Tibial artery (tissue), 4 donors: ENCODE results near the gene MAL.

Source experiments
- DNase-seq, 2 donors: peaks; one replicate each; pipeline ENCODE4 v3.0.0-alpha.2; 2019
- H3K27ac ChIP-seq, 2 donors: fragments of 200-600 bp; sonication (generic) in 1 of 2; 1 replicate in 1 of 2; 2 replicates in 1 of 2; pipeline ENCODE4 v1.5.1; 2018 to 2019; ENCODE audit warnings: mild to moderate bottlenecking in 1 of 2
- H3K27me3 ChIP-seq, 2 donors: fragments of 200-600 bp; sonication (generic) in 1 of 2; one replicate each; pipeline versions ENCODE4 v1.5.1 to v1.6.0; 2016 to 2019
- H3K36me3 ChIP-seq, 3 donors: fragments of 200-600 bp; sonication (generic) in 2 of 3; one replicate each; pipeline ENCODE4 v1.5.1; 2016 to 2019; ENCODE audit warnings: mild to moderate bottlenecking in 2 of 3
- H3K4me1 ChIP-seq, 4 donors: fragments of 200-600 bp; sonication (generic) in 2 of 4; 1 replicate in 3 of 4; 2 replicates in 1 of 4; pipeline ENCODE4 v1.5.1; 2016 to 2019
- H3K4me3 ChIP-seq, 2 donors: fragments of 200-600 bp; sonication (generic) in 1 of 2; 1 replicate in 1 of 2; 2 replicates in 1 of 2; pipeline ENCODE4 v1.5.1; 2018 to 2019; ENCODE audit warnings: mild to moderate bottlenecking in 2 of 2
- H3K9me3 ChIP-seq, 3 donors: fragments of 200-600 bp; sonication (generic) in 1 of 3; one replicate each; pipeline ENCODE4 v1.5.1; 2016 to 2019
- intact Hi-C: fragments of 100-400 bp; cut with DNase I; formaldehyde crosslinking; loops from one replicate; pipeline ENCODE4 v1.15.0; 2023; ENCODE audit warnings: low total_unique reads
- TF ChIP-seq, protein P1 (sequence below), 2 experiments: fragments of 200-600 bp in 1 of 2; fragments of 450-650 bp in 1 of 2; IDR thresholded peaks; one replicate each; pipeline ENCODE4 v1.5.1; 2017 to 2019; ENCODE audit warnings: antibody characterized with exemption in 2 of 2, mild to moderate bottlenecking in 1 of 2, moderate library complexity in 1 of 2

The MAL gene

DNA sequence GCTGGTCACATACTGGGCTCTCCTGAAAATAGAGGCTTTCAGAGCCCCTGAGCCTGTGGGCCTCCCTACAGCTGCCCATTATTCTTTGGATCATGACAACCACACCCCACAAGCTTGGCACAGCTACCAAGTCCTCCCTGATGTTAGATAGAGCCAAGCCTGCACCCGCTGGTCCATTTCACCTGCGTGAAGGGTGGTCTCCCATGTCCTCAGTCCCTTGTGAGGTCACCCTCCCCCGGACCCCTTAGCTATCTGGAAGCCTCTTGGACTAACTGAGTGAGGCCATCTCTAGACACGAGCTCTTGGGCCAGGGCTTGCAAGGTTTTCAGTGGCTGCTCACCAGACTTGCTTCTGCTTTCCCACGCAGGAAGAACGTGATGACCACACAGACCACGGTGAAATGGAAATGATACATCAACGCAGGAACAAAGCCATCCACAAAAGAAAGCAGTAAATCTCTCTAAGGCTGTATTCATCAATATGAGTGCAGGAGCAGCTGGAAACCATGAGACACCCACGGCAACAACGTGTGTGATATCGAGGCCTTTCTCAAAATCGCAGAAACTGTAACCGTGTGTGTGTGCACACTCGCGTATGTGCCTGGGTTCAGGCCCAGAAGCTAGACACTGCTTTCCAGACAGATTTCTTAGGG is 10.1 kb upstream of the MAL start:
- H3K36me3 ChIP-seq, result no peaks in the 10 kb centered on the region
- peaks cover 0 to 3% (median 0%) of the 10 kb centered on the region in 4 donors for H3K4me1 ChIP-seq
- intact Hi-C loops, result no loop called here
- TF ChIP-seq, protein P1, sequence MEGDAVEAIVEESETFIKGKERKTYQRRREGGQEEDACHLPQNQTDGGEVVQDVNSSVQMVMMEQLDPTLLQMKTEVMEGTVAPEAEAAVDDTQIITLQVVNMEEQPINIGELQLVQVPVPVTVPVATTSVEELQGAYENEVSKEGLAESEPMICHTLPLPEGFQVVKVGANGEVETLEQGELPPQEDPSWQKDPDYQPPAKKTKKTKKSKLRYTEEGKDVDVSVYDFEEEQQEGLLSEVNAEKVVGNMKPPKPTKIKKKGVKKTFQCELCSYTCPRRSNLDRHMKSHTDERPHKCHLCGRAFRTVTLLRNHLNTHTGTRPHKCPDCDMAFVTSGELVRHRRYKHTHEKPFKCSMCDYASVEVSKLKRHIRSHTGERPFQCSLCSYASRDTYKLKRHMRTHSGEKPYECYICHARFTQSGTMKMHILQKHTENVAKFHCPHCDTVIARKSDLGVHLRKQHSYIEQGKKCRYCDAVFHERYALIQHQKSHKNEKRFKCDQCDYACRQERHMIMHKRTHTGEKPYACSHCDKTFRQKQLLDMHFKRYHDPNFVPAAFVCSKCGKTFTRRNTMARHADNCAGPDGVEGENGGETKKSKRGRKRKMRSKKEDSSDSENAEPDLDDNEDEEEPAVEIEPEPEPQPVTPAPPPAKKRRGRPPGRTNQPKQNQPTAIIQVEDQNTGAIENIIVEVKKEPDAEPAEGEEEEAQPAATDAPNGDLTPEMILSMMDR (IDR thresholded peaks at IDR 0.05), result no peak
- H3K27ac ChIP-seq, result no peak overlapping the region
- no peak overlapping the region for H3K4me3 ChIP-seq
- H3K27me3 ChIP-seq, result peaks cover 0 to 12% of the 10 kb centered on the region in 2 donors
- DNase-seq, result no peak
- no peaks in the 10 kb centered on the region for H3K9me3 ChIP-seq

DNA sequence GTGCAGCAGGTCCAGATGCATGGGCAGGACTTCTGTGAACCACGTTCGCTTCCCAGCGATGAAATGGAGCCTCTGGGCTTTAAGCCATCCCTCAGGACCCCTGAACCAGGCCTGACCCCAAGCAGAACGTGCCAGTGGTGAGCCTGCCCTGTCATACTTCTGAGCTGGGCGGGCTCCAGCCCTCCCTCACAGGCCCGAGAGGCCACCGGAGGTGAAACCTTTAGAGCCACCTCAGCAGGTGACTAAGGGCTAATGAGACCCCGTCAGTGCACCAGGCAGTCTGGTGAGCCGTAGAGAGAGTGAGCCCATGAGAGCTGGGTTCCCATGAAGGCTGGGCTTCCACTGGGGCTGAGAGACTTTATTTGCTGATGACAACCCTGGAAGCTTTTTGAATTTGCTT is 8.9 kb upstream of the MAL start:
- TF ChIP-seq, protein P1 (IDR thresholded peaks at IDR 0.05), result no peak
- Histone ChIP-seq H3K27me3 (peaks cover 0 to 23% of the 10 kb centered on the region in 2 donors), H3K4me3 (no peak overlapping the region), H3K9me3 (no peaks in the 10 kb centered on the region), H3K36me3 (no peaks in the 10 kb centered on the region), H3K27ac (no peak overlapping the region), H3K4me1 (peaks cover 0 to 3% (median 0%) of the 10 kb centered on the region in 4 donors)
- intact Hi-C loops, result no loop called here
- no peak for DNase-seq

DNA sequence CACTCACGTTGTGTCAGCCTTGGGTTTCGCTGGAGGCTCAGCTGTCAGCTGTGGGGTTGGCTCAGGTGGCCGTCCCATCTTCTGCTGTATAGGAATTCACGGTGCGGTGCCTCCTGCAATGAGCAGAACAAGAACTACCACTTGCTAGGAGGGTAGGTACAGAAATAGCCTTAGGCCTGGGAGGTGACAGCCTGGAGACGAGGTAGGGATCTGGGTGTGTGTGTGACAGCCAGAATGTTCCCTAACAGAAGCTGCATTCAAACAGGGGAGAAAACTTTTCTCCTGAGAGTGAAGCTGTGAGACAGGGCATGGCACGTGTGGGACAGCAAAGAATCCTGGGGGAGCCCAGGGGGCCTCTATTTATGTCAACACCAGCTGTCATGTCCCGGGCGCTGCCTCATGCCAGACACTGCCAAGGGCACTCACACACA is 8.4 kb upstream of the MAL start:
- no peak overlapping the region for H3K4me3 ChIP-seq
- intact Hi-C loops, result no loop called here
- TF ChIP-seq, protein P1 (IDR thresholded peaks at IDR 0.05), result no peak
- H3K36me3 ChIP-seq, result no peaks in the 10 kb centered on the region
- H3K27me3 ChIP-seq, result peaks cover 0 to 26% of the 10 kb centered on the region in 2 donors
- no peak for DNase-seq
- H3K4me1 ChIP-seq, result peaks cover 0 to 3% (median 0%) of the 10 kb centered on the region in 4 donors
- H3K27ac ChIP-seq, result no peak overlapping the region
- H3K9me3 ChIP-seq, result no peaks in the 10 kb centered on the region

DNA sequence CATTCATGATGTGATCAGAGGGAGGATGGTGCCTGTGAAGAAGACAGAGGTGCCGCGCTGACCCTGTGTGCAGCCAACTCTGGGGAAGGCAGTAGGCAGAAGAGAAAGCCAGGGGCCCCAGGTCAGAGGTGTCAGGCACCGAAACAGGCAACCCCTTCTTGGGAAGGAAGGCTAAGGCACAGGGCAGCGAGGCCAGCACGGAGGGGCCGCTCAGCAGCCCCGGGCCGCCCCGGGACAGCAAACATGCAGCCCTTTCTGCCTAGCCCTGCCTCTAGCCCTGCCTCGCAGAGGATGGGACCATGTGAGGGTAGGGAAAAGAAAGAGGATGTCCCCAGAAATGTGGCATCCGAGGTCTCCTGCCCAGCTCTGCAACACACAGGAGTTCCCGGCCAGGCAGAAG is 7.7 kb upstream of the MAL start:
- Histone ChIP-seq H3K36me3 (no peaks in the 10 kb centered on the region), H3K4me1 (peaks cover 0 to 3% (median 0%) of the 10 kb centered on the region in 4 donors)
- TF ChIP-seq, protein P1 (IDR thresholded peaks at IDR 0.05), result no peak

DNA sequence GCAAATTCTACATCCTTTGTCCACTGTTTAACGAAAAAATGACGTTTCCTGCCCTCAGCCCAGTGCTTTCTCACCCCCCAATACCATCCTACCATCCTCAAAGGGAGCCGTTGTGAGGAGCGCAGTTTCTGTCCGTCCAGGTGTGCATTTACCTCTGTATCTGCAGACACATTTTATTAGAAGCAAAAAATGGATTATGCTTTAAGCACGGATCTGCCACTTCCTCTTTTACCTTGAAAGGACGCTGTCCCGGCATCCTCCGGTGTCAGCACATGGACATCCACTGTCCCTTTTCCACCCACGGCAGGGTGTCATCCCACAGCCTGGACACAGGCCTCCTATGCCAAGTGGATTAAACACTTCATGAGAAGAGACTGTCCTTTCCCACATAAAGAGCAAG is 7.2 kb upstream of the MAL start:
- TF ChIP-seq, protein P1 (IDR thresholded peaks at IDR 0.05), result no peak
- H3K4me1 ChIP-seq, result peaks cover 0 to 3% (median 0%) of the 10 kb centered on the region in 4 donors
- no peak for DNase-seq
- intact Hi-C loops, result no loop called here
- H3K27me3 ChIP-seq, result peaks cover 0 to 38% of the 10 kb centered on the region in 2 donors
- no peaks in the 10 kb centered on the region for H3K36me3 ChIP-seq
- no peak overlapping the region for H3K27ac ChIP-seq
- H3K9me3 ChIP-seq, result no peaks in the 10 kb centered on the region
- H3K4me3 ChIP-seq, result no peak overlapping the region

More for the DNA sequence above, 7.7 kb upstream of the MAL start:
- no peak overlapping the region for H3K27ac ChIP-seq
- intact Hi-C loops, result no loop called here
- H3K9me3 ChIP-seq, result no peaks in the 10 kb centered on the region
- no peak overlapping the region for H3K4me3 ChIP-seq
- DNase-seq, result no peak
- peaks cover 0 to 34% of the 10 kb centered on the region in 2 donors for H3K27me3 ChIP-seq
